IMR-90 (cell line): Measurements from ENCODE around the gene TMEM184B. TPM values are rescaled to one million over a fixed set of nuclear protein-coding genes. Genes with fewer than 3 reads are reported as not detected.

Source experiments
- ATAC-seq: fragments of 200-7000 bp; cut with Tn5 transposase; 2 replicates; pipeline ENCODE4 v1.9.1; 2020; ENCODE audit warnings: low read depth, mild to moderate bottlenecking, moderate library complexity
- BruUV-seq: library from RNA; stranded (reverse); fragments of 400-500 nt; replicated peaks from 2 replicates; lab custom pipeline; 2021; lab: Mats Ljungman, UMichigan
- CTCF ChIA-PET: fragments of 300-600 bp; formaldehyde crosslinking; extraction: SDS; loops from one replicate; lab custom pipeline; 2021; ENCODE audit warnings: antibody characterized with exemption; lab: Yijun Ruan, JAX
- POLR2A ChIA-PET: fragments of 300-600 bp; sonication (Branson Sonifier 250); formaldehyde crosslinking; loops from one replicate; lab custom pipeline; 2022; ENCODE audit warnings: antibody characterized with exemption; ENCODE audit not compliant: unreplicated experiment; lab: Charles Lee
- DNase-seq: peaks from one replicate; pipeline ENCODE4 v3.0.0; 2013
- H2AFZ ChIP-seq: replicated peaks from 2 replicates; pipeline ENCODE3; 2013; ENCODE audit warnings: low read length, mild to moderate bottlenecking; ENCODE audit not compliant: poor library complexity
- H2AK5ac ChIP-seq: 2 replicates; pipeline ENCODE4 v1.6.1; 2013; ENCODE audit warnings: low read depth, low read length, inconsistent platforms
- H2AK9ac ChIP-seq: replicated peaks from 2 replicates; pipeline ENCODE3; 2013; ENCODE audit warnings: mild to moderate bottlenecking, low read depth, low read length, moderate library complexity; ENCODE audit not compliant: poor library complexity
- H2BK120ac ChIP-seq: 2 replicates; pipeline ENCODE4 v1.6.1; 2013; ENCODE audit warnings: low read depth, low read length, inconsistent platforms
- H2BK15ac ChIP-seq: 3 replicates; pipeline ENCODE4 v1.6.1; 2013; ENCODE audit warnings: low read depth, low read length, inconsistent platforms
- H2BK20ac ChIP-seq: 2 replicates; pipeline ENCODE4 v1.6.1; 2013; ENCODE audit warnings: low read depth, mild to moderate bottlenecking, inconsistent platforms, low read length, moderate library complexity
- H2BK5ac ChIP-seq: 2 replicates; pipeline ENCODE4 v1.6.1; 2013; ENCODE audit warnings: mild to moderate bottlenecking, low read depth, low read length, inconsistent platforms; ENCODE audit not compliant: poor library complexity, severe bottlenecking
- H3K14ac ChIP-seq: replicated peaks from 2 replicates; pipeline ENCODE4 v1.6.1; 2013; ENCODE audit warnings: low read depth, low read length, inconsistent platforms
- H3K18ac ChIP-seq: 2 replicates; pipeline ENCODE4 v1.6.1; 2013; ENCODE audit warnings: low read depth, low read length, control low read depth
- H3K23ac ChIP-seq: 2 replicates; pipeline ENCODE4 v1.6.1; 2013; ENCODE audit warnings: low read depth, low read length, inconsistent platforms
- H3K27ac ChIP-seq: 2 replicates; pipeline ENCODE4 v1.5.1; 2013; ENCODE audit warnings: mild to moderate bottlenecking, control low read depth, low read length; ENCODE audit not compliant: insufficient read depth
- H3K27me3 ChIP-seq: 2 replicates; pipeline ENCODE4 v1.6.1; 2013; ENCODE audit warnings: low read length; ENCODE audit not compliant: control insufficient read depth, insufficient read depth
- H3K36me3 ChIP-seq: 2 replicates; pipeline ENCODE4 v1.6.1; 2013; ENCODE audit warnings: low read length, mixed read lengths; ENCODE audit not compliant: control insufficient read depth, insufficient read depth
- H3K4ac ChIP-seq: 2 replicates; pipeline ENCODE4 v1.6.1; 2013; ENCODE audit warnings: low read depth, low read length, inconsistent platforms
- H3K4me1 ChIP-seq: 2 replicates; pipeline ENCODE4 v1.6.1; 2013; ENCODE audit warnings: low read length, mixed read lengths; ENCODE audit not compliant: control insufficient read depth, insufficient read depth
- H3K4me2 ChIP-seq: 2 replicates; pipeline ENCODE4 v1.6.1; 2013; ENCODE audit warnings: low read depth, mild to moderate bottlenecking, control low read depth, low read length, moderate library complexity
- H3K4me3 ChIP-seq: 2 replicates; pipeline ENCODE4 v1.5.1; 2013; ENCODE audit warnings: low read depth, mild to moderate bottlenecking, control low read depth, low read length, moderate library complexity; ENCODE audit not compliant: insufficient read depth
- H3K56ac ChIP-seq: 2 replicates; pipeline ENCODE4 v1.6.1; 2013; ENCODE audit warnings: low read length, inconsistent platforms; ENCODE audit not compliant: insufficient read depth; ENCODE audit errors: extremely low read depth
- H3K79me1 ChIP-seq, 2 experiments: 2 replicates each; pipeline ENCODE4 v1.6.1; 2013; ENCODE audit warnings: low read length in 2 of 2, inconsistent platforms in 1 of 2, low read depth in 1 of 2
- H3K9ac ChIP-seq: 2 replicates; pipeline ENCODE4 v1.6.1; 2013; ENCODE audit warnings: low read depth, low read length, control low read depth
- H3K9me1 ChIP-seq: 2 replicates; pipeline ENCODE4 v1.6.1; 2013; ENCODE audit warnings: low read length, inconsistent platforms; ENCODE audit not compliant: insufficient read depth
- H3K9me3 ChIP-seq: 2 replicates; pipeline ENCODE4 v1.6.1; 2013; ENCODE audit warnings: low read length; ENCODE audit not compliant: control insufficient read depth, insufficient read depth
- H4K20me1 ChIP-seq: 2 replicates; pipeline ENCODE4 v1.6.1; 2013; ENCODE audit warnings: low read length, inconsistent platforms; ENCODE audit not compliant: insufficient read depth
- H4K5ac ChIP-seq: 2 replicates; pipeline ENCODE4 v1.6.1; 2013; ENCODE audit warnings: mild to moderate bottlenecking, low read depth, low read length, control low read depth
- H4K8ac ChIP-seq, 2 experiments: 2 replicates each; pipeline ENCODE4 v1.6.1; 2013; ENCODE audit warnings: low read depth in 2 of 2, low read length in 2 of 2, control low read depth in 1 of 2, inconsistent platforms in 1 of 2
- H4K91ac ChIP-seq: 2 replicates; pipeline ENCODE4 v1.6.1; 2013; ENCODE audit warnings: low read depth, low read length, inconsistent platforms; ENCODE audit not compliant: insufficient read depth
- BHLHE40 ChIP-seq: fragments of 150-350 bp; IDR thresholded peaks from 2 replicates; pipeline ENCODE4 v1.6.1; 2016; ENCODE audit warnings: mild to moderate bottlenecking, low read depth, low read length
- CEBPB ChIP-seq: IDR thresholded peaks from 2 replicates; pipeline ENCODE4 v1.6.1; 2012; ENCODE audit warnings: low read depth, low read length, improper control_type of control experiment
- CTCF ChIP-seq: conservative IDR thresholded peaks from 2 replicates; pipeline ENCODE4 v1.5.1; 2012; ENCODE audit warnings: mild to moderate bottlenecking, low read depth, low read length, improper control_type of control experiment
- ELK1 ChIP-seq: fragments of 150-350 bp; IDR thresholded peaks from 2 replicates; pipeline ENCODE4 v1.6.1; 2016; ENCODE audit warnings: low read depth, mild to moderate bottlenecking, low read length, moderate library complexity, borderline replicate concordance
- FOS ChIP-seq: fragments of 150-350 bp; IDR thresholded peaks from 2 replicates; pipeline ENCODE4 v1.6.1; 2016; ENCODE audit warnings: low read depth, low read length
- RCOR1 ChIP-seq: IDR thresholded peaks from 2 replicates; pipeline ENCODE4 v1.6.1; 2012; ENCODE audit warnings: mild to moderate bottlenecking, low read length, improper control_type of control experiment; ENCODE audit not compliant: insufficient replicate concordance
- RFX5 ChIP-seq: IDR thresholded peaks from 2 replicates; pipeline ENCODE4 v1.8.0; 2012; ENCODE audit warnings: low read depth, mild to moderate bottlenecking, low read length, moderate library complexity
- USF2 ChIP-seq: fragments of 150-350 bp; IDR thresholded peaks from 2 replicates; pipeline ENCODE4 v1.6.1; 2017; ENCODE audit warnings: mild to moderate bottlenecking, antibody characterized with exemption, low read length, low read depth
- WGBS, 2 experiments: methylation state at CpG; one replicate each; pipeline versions ENCODE4 v1.1.5 to v1.1.7; 2013; ENCODE audit warnings: missing lambda C conversion rate in 2 of 2; ENCODE audit not compliant: insufficient read length in 1 of 2; ENCODE audit errors: extremely low coverage in 2 of 2; 5-methylcytosine and 5-hydroxymethylcytosine counted together
- dilution Hi-C: fragments of 300-500 bp; cut with HindIII; formaldehyde crosslinking; loops from one replicate; pipeline ENCODE4 v1.14.3; 2018; ENCODE audit warnings: low sequenced_read_pairs; ENCODE audit not compliant: unreplicated experiment
- in situ Hi-C: fragments of 300-500 bp; cut with MboI; formaldehyde crosslinking; loops from 3 replicates; pipeline ENCODE4 v1.14.3; 2019; ENCODE audit warnings: low sequenced_read_pairs, inconsistent platforms, mixed read lengths
- intact Hi-C: fragments of 100-400 bp; cut with micrococcal nuclease; formaldehyde crosslinking; loops from 2 replicates; pipeline ENCODE4 v1.10.0; 2022
- polyA plus RNA-seq, 3 experiments: library from polyadenylated mRNA; depleted of rRNA; stranded (reverse); fragments of >200 nt; gene quantifications; 2 replicates each; pipeline ENCODE4 v1.2.3, GENCODE V29; 2012; ENCODE audit warnings: low replicate concordance in 1 of 3
- total RNA-seq: library from RNA; depleted of rRNA; stranded (reverse); fragments of >200 nt; gene quantifications from 2 replicates; pipeline ENCODE4 v1.2.3, GENCODE V29; 2012

Gene TMEM184B
- total and polyA plus RNA-seq, 2 of the 4 experiments (the other 2 are of a cell fraction) = 9.1 to 81.1 TPM

GRCh38 chr22:38308791-38309498 is 36.1 kb upstream of the TMEM184B start (continued):
- TF ChIP-seq CEBPB = no peak

- peak overlapping the region; percentile 40 for H2BK5ac ChIP-seq
- peak overlapping the region; percentile 61; the same call in 1 of the 2 replicates for H3K14ac ChIP-seq
- POLR2A ChIA-PET = interaction anchor here (0.6 to 1.1 kb wide), 3 partner anchors 10 to 1997 kb away, joined by 4 to 30 read pairs (median 11); no protein-coding TSS in a partner anchor
- no peak overlapping the region for H3K56ac ChIP-seq
- WGBS, 2 experiments = 42% methylated on average over 6 of the region's 16 CpGs; no CpG with 5 or more reads in 1 of the 2 experiments
- in situ Hi-C loops = no loop called here
- peaks cover 62% of the 10 kb centered on the region for H3K36me3 ChIP-seq
- CTCF ChIA-PET = interaction anchor here (0.6 kb wide), 1 partner anchor 23 kb away, joined by 9 read pairs; no protein-coding TSS in a partner anchor
- no peak overlapping the region; the same call in 1 of the 2 replicates for H3K4ac ChIP-seq
- H3K23ac ChIP-seq = peak overlapping the region; percentile 3; the same call in 1 of the 2 replicates
- no peak overlapping the region for H3K18ac ChIP-seq
- TF ChIP-seq CTCF (no peak), RCOR1 (no peak), FOS (0 out of 2 replicates have a peak, but pooled peaks have one; percentile 21), RFX5 (no peak), BHLHE40 (no peak), USF2 (no peak), ELK1 (no peak)
- H3K4me2 ChIP-seq = peak overlapping the region; percentile 58
- H2BK20ac ChIP-seq = no peak overlapping the region
- no peaks in the 10 kb centered on the region for H3K9me3 ChIP-seq
- no peak overlapping the region for H4K91ac ChIP-seq
- dilution Hi-C loops = no loop called here
- no peak overlapping the region for H2BK15ac ChIP-seq
- no peak overlapping the region for H2AK9ac ChIP-seq
- peaks cover 38% of the 10 kb centered on the region for H3K9me1 ChIP-seq
- H4K5ac ChIP-seq = no peak overlapping the region
- intact Hi-C loops = no loop called here
- peak overlapping the region; percentile 51 for H3K27ac ChIP-seq
- H4K20me1 ChIP-seq = peaks cover 100% of the 10 kb centered on the region
- no peak overlapping the region for H2BK120ac ChIP-seq
- DNase-seq (peak; percentile 54), ATAC-seq (peak; percentile 19; the same call in 1 of the 2 replicates)
- H2AK5ac ChIP-seq = no peak overlapping the region
- BruUV-seq = no TSS peak
- H3K9ac ChIP-seq = no peak overlapping the region
- H3K4me3 ChIP-seq = no peak overlapping the region
- no peaks in the 10 kb centered on the region for H3K27me3 ChIP-seq
- no peak overlapping the region for H4K8ac ChIP-seq
- no peak overlapping the region for H2AFZ ChIP-seq
- H3K4me1 ChIP-seq = peaks cover 33% of the 10 kb centered on the region
- peaks cover 0 to 77% of the 10 kb centered on the region in 2 experiments; a peak in 3 of 4 replicates for H3K79me1 ChIP-seq
Measured at GRCh38 chr22:38305471-38306448, 33.0 kb upstream of the TMEM184B start.
